ENCODE data around the gene IGFBP1.

Gene IGFBP1

DNA sequence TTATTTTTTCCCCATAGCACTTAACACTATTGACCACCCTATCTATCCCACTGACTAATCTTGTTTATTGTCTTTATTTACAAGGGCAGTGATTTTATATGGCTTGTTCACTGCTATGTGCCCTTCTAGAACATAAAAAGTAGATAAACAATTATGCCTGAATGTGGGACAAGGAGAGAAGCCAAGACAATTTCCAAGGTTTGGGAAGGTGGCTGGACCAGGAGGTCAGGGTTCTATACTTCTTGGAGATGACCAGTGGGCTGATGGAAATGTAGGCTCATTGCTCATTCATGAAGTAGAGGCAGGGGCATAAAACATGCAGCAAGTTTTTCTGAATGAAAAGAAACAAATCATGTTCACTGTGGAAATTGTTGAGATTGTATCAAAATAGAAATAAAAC, 21.3 kb downstream of the IGFBP1 start:
- no peak for DNase-seq

DNA sequence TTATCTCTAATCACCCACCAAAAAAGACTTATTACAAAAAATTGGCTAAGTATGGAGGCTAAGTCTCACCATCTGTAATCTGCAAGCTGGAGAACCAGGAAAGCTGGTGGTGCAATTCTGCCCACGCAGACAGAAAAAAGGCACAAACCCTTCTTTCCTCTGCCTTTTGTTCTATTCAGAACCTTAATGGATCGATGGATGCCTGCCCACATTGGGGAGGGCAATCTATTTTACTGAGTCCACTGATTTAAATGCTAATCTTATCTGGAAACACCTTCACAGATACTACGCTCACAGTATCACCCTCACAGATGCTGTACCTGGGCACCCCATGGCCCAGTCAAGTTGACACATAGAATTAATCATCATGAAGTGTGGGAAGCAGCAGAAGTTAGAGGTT, 22.6 kb downstream of the IGFBP1 start:
- DNase-seq, result no peak

DNA sequence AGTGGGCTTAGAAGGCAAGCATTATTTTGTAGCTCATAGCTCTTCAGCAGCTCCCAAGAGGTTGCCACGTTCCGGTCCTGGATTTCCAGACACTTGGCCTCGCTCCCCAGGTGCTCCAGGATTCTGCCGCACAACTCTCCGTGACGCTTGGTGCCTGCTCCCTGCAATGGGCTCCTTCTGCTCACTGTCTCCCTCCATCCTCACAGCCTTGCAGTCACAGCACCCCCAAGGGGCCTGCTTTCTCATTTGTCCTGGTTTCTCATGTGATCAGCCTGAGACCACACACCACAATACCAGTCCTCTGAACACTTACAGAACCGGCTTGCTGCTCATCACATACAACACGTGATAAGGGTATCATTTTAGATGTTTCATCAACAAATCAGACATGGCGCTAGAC, 23.0 kb downstream of the IGFBP1 start:
- no peak for DNase-seq

DNA sequence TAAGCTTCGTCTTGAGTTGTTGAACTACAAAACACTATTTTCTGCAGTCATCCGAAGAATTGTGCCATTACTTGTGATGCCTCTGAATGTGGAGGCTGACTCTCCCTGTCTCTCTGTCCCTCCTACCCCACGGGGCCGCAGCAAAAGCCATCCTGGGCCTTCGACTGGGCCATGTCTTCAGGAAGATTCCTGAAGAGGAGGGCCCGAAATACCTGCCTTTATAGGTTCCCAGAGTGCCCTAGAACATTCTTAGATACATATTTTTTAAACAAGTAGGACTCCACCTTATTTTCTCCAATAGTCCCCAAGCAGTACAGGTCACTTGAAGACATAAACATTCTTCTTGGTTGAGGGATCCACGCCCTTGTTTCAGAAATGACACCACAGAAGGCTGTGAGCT, 24.7 kb downstream of the IGFBP1 start:
- no peak for DNase-seq

DNA sequence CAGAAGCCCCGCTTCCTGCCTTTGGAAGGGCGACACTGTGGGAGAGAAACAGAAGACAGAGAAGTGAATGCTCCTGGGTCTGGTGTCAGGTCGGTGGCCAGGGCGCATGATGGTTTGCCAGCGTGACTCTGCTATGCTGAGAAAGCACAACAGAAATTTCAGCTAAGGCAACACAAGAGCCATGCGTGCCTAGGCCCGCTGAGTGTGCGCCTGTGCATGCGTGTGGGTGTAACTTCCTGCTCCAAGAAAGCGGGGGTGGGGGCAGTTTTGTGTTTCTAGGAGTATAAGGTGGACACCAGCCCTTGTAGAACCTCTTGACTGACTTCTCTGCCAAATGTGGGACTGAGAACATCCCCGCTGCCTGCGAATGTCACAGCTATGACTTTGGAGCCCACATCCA, 26.6 kb downstream of the IGFBP1 start:
- DNase-seq, result no peak

DNA sequence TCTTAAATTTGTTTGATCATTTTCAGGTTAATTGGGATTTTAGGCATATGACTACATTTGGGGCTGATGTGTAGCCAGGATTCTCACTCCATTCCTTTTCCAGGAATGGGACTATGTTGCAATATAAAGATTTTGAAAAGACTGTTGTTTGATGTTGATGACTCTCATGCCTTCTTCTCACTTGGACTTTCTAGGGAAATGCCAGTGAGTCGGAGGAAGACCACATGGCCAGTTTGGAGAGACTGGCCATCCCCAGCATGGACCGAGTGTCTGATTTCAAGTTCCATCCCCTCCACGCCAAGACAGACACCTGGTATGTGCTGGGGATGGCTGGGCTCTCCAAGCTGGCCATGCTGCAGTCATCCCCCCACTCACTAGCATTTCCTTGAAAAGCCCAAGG, 27.3 kb downstream of the IGFBP1 start:
- DNase-seq, result no peak

DNA sequence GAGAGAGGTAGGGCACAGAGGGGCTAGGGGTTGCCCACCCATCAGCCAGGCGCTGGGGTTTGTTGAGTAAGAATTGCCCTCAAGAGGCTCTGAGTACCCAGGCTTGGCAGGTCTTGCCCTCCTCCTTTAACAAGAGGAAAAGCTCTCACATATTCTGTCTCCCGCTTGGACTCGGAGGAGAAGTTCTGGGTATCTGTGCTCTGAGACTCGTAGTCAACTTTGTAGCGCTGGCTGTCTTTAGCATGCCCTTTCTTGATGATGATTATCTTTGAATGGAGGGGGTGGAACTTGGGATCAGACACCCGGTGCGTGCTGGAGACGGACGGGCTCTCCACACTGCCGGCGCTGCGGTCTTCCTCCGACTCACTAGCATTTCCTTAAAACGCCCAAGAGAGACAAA, 28.8 kb downstream of the IGFBP1 start:
- DNase-seq, result no peak

DNA sequence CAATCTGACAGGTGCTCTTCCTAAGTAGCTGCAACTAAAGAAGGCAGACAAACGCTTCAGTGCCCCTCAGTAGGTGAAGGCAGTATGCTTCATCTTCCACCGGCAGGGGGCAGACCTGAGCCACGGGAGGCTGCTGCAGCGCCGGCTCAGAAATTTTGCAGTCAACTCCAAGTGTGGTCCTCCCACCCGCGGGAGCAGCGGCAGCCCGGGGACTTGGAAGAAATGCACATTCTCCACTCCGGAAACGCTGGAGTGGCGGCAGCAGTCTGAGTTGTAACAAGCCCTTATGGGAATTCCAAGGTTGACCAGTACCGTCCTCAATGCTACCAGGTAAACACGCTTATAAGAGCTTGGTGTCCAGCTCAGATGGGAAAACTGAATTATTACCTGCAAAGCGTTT, 29.4 kb downstream of the IGFBP1 start:
- DNase-seq, result peak; percentile 56

DNA sequence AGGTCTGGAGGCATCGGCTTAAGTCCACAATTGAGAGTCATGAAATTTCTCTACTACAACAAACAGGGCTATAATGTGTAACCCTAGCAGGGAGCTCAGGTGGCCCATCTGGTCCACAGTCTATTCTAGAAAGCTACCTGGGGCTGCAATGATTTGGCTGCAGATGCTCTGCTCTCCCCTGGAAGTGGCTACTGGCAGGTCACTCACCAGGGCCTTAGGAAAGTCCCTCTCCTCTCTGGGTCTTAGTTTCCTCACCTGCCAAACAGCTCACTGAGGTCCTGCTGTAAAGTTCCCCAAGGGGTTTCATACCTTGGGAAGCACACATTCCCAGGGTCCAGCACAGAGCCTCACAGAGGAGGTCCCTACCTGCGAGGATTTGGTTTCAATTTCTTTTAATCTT, 30.3 kb downstream of the IGFBP1 start:
- no peak for DNase-seq

DNA sequence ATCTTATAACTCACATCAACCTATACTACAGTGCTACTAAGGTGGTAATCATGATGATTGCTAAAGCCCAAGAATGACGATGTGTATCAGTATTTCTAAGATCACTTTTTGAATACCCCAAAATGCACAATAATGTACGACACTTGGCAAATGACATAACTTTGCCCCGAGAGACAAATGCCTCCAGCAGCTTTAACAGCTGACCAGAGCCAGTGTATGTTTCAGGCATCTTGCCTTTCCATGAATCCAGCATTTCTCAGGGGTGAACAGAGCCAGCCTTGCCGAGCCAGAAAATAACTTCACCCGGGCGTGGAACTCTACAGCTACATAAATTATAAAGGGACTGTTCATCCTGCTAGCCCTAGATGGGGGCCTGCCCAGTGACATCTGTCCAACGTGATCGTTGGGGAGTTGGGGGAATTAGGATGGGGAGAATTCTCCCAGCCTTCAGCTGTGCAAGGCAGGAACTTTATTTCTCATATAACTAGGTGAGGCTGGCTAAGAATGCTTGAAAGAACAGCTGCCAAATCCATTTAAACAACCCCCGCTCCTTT, 31.0 kb downstream of the IGFBP1 start:
- no peak for DNase-seq

DNA sequence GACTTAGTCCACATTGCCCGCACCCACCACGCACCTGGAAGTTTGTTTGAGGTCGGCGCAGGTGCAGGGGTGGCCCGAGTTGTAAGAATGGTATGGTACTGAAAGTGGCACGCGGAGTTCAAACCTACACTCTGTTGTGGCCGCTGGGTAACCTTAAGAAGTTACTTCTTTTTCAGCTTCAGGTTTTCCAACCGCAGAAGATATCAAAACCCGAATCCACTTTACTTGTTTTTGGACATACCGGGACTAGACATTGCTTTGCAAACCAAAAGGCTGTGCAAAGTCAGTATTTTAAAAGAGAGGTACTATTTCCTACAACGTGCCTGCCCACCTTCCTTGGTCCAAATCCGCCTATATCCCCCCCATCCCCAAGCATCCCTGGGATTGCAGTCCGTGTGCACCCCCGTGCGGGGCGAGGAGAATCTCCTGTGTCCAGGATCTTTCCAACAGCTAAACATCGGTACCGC, 31.7 kb downstream of the IGFBP1 start:
- DNase-seq, result no peak

DNA sequence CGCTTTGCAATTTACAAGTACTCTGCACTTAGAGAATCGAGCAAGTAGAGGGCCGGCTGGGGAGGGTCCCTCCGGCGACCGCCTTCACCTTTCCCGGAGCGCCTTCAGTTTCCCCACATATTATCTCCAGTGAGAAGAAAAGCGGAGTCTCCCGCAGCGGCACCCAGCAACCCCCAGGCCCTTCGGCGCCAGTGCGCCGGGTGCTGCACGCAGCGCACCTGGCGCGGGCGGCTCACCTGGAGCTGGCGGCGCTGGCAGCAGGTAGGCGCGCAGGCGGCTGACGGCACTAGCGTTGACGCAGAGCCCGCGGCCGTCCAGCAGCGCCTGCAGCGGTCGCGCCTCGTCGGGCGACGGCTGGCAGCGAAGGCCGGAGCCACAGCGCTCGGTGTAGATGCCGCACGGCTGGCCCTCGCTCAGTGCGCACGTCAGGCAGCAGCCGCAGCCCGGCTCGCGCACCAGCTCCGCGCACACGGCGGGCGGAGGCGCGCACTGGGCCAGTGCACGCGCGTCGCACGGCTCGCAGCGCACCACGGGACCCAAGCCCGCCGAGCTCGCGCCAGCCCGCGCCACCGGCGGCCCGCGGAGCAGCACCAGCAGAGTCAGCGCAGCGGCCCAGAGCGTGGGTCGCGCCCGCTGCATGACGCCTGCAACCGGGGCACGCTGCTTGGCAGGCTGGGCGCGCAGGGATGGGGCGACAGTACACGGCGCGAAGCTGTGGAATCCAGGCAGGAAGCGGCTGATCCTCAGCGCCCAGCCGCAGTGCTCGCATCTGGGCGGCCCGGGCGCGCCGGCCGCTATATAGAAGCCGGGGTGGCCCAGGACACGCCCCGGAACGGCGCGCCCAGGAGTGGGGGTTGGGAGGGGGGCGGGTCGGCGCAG, 32.5 kb downstream of the IGFBP1 start, which contains the start of gene IGFBP3:
IGFBP3 (minus strand) TSS at position 771 of the 879 bp plus-strand sequence; CDS start at position 639, 132 bp downstream.
- no peak for DNase-seq

DNA sequence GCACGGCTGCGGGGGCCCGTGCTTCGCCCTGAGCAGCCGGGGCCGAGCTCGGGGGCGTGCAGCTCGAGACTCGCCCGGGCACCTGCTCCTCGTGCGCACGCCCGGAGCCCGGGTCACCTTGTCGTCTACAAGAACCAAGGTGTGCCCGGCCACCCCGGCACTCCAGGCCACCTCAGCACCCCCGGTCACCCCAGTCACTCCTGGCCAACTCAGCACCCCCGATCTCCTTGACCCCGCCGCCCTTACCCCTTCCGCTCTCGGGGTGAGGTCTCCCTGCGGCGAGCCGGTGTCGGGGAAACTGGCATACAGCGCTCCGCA, 33.1 kb downstream of the IGFBP1 start:
- no peak for DNase-seq

DNA sequence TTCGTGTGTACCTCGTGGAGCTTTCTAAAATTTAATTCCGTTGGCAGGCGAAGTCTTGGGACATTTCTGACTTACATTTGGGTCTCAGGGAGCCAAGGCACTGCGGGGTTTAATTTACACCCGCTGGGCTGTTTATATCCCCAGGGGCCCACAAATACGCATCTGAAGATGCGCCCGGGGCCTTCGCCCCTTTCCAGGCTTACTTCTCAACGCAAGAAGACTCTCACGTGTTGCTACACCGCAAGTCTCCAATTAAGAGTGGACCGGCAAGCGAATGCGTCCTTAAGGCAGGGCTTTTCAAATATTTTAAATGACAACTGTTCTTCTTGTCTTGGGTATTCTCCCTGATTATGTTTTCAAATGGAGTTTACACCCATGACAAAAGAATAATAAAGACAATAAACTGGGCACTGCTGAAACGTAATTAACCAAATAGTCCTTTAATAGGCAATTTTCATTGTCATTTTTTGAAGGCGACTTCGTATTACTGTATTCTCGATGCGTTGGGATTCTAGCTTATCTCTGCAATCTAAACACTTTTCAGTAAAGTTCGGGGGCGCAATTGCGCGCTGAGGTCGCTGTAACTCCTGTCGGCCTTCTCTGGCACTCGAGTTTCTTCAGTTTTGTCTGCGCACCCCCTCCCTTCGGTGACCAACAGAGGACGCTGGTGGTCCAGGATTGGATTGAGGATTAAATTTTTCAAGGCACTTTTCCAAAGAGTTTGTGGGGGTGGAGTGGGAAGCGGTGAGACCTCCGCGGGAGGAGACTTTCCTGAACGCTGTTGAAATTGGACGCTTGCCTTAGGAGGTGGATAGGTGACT, 33.6 kb downstream of the IGFBP1 start:
- DNase-seq, result no peak

DNA sequence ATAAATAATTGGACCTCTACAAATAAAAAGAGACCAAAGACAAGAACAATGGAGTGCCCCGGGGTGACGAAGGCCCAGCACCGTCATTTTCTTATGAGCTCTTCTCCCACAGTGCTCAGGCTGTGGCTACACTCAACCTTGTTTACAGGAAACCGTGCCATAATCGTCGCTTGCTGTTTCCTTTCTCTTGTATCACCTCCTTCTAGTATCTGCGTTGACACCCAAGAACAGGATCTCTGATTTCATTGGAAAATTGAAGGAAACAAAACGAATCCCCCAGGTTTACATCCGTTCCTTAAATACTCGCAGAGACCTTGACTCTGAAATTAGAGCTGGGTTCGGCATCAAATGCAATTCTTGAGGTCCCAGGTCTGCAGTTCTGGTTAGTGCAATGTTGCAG, 34.5 kb downstream of the IGFBP1 start:
- DNase-seq, result no peak

DNA sequence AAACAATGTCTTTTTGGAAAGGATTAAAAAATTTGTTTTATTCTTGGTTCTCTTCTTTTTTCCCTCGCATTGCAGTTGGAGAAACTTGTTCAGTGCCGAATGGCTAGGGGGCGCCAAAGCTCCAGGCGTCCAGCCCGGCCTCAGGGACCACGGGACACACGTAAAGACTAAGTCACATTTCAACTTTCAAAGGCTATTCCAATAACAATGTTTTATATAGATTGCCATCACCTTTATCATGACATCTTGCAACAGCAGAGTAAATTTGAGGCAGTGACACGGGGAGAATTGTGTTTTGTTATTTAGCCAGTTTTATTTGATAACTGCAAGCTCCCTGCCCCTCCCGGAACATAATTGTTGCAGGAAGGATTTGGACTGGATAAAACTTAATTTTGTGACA, 35.0 kb downstream of the IGFBP1 start:
- peak; percentile 9 for DNase-seq

DNA sequence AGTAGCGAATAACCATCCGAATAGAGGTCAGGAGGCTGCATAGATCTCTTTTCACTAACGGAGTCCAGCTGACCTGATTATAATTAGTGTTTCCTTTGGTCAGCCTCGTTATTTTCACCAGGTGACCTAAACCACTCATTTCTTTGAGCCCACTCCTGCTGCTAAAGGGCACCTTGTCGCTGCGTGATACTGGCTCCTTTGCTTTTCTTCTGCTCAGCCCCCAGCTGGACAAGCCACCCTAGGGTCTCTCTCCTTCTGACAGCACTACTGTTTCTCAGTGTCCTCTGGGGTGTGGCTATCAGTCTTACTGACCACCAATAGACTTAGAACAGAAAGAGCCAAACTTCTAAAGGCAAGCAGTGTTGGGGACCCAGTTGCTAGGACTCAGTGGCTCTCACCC, 35.5 kb downstream of the IGFBP1 start:
- DNase-seq, result no peak

DNA sequence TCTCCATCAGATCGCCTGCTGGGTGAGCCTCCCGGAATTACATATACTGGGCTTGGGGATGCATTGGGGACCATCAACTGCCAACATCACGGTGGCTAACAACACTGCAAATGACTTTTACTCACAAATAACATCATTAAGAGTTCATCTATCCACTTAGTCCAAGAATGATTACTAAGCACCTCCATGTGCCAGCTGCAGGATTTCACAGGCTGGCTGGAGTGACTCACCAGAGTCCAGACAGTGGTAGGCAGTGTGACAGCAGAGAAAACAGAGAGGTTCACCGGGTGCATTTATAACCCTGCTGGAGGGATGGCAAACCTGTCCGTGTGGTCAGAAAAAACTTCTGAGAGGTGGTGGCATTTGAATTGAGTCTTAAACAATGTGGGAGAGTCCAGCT, 36.0 kb downstream of the IGFBP1 start:
- DNase-seq, result no peak

DNA sequence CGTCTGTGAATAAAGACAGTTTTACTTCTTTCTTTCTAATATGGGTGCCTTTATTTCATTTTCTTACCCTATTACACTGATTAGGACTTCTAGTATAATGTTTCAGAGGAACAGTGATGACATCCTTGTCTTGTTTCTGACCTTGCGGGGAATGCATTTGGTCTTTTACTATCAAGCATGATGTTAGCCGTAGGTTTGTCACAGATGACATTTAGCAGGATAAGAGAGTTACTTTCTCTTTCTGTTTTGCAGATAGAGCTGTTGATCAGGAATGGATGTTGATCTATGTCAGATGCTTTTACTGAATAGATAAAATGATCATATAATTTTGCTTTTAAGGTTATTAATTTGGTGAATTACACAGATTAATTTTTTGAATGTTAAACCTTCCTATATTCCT, 39.4 kb downstream of the IGFBP1 start:
- DNase-seq, result no peak

DNA sequence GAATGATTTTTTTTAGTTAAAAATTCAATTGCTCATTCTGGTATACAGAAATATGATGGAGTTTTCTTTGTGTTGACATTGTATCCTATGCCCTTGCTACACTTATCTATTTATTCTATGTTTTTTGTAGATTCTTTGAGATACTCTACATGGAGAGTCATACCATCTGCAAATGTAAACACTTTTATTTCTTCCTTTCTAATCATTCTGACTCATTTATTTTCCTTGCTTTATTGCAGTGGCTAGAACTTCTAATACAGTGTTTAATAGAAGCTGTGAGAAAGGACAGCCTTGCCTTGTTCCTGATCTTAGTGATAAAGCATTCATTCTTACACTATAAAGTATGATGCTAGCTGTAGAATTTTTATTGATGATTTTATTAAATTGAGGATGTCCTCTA, 42.7 kb downstream of the IGFBP1 start:
- DNase-seq, result no peak

DNA sequence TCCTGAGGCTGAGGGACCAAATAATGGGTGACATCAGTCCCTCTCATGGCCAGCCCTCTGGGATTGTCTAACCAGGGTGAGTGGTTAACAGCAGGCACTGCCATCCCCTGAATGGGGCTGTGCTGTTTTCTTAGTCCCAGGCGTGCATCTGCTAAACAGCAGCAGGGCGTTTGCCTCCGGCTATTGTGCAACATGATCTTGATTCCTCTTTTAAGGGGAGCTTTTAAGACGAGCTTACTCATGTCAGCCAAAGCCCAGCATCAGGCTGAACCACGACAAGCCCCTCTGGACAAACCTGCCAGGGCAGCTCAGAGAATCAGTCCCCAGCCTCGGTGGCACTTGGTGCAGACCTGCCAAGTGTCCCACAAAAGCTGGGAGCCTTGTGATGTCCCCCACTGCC, 49.0 kb downstream of the IGFBP1 start:
- no peak for DNase-seq

DNA sequence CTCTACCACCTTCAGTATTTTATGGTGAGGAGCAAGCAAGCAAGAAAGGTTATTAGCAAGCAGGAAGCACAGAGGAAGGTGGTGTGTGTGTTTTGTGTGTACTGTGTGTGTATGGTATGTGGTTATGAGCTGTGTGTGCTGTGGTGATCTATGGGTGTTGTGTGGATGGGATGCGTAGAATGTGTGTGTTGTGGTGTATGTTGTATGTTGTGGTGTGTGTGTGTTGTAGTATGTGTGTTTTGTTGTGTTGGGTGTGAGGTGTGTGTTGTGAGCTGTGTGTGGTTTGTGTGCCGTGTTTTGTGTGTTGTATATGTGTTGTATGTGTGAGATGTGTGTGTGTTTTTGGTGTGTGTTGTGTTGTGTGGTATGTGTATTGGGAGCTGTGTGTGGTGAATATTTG, 49.6 kb downstream of the IGFBP1 start:
- no peak for DNase-seq

DNA sequence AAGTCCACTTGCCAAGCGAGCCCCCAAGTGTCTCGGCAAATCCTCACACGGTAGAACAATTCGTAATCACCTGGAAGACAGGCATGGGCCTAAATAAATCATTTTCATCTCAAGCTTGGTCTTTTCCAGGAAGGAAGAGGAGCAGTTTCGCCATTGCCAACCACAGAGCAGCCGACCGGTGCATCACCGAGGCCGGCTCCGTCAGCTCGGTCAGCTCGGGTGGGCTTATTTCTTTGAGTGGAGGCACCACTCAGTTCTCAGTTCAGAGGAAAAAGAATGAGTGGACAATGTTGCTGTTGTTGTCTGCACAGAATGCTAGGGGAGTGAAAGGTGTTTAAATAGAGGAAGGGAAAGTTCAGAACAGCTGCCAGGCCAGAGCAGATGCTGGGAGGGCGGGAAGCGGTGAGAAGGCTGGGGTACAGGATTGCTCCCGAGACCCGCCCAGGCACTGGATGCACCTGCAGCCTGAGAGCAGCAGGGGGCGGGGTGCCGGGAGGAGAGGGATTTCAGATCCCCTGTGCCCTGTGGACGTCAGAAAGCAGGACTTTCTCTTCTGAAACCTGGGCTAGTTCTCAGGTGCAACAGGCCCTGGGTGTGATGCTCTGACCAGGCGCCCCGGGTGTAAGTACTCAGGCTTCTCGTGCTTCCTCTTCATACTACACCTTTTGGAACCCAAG, 50.5 kb downstream of the IGFBP1 start:
- no peak for DNase-seq
